IPS DF 19.7 (cell line): ENCODE results near the gene MAGEA10.
"Not testable (repeated sequence)": the region's sequence is repeated elsewhere in the genome, so short reads cannot be mapped to it uniquely, and the experiment has no call there.

Experiments
- DNase-seq: peaks from one replicate; pipeline ENCODE4 v3.0.0-alpha.2; 2013; ENCODE audit warnings: low read depth, low spot score

MAGEA10 gene

GRCh38 chrX:152138388-152138784 is at the start of gene MAGEA10:
MAGEA10 (minus strand) TSS chrX:152138577; CDS start chrX:152135620, 2,957 bp downstream.
- no peak for DNase-seq

- no peak for DNase-seq
Observed at GRCh38 chrX:152177497-152178269, 39.3 kb upstream of the MAGEA10 start.

DNA sequence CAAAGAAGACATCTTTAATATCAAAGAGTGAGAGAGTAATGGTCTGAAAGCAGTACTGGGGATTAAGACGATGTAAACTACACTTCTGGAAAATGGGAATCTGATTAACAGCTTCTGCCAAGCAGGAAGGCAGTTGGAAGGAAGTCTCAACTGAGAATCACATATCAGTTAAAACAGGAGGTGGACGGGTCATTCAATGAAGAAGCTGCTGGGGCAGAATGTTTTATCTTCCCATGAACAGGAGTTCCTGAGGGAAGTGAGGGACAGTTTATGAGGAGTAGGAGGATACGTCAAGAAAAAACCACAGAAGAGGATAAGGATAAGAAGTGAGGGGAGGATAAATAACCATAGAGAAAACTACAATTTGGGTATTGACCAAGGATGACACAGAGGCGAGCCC is 38.7 kb upstream of the MAGEA10 start:
- no peak for DNase-seq

- DNase-seq = not testable (repeated sequence)
Observed at GRCh38 chrX:152175892-152176291, 37.5 kb upstream of the MAGEA10 start.

DNA sequence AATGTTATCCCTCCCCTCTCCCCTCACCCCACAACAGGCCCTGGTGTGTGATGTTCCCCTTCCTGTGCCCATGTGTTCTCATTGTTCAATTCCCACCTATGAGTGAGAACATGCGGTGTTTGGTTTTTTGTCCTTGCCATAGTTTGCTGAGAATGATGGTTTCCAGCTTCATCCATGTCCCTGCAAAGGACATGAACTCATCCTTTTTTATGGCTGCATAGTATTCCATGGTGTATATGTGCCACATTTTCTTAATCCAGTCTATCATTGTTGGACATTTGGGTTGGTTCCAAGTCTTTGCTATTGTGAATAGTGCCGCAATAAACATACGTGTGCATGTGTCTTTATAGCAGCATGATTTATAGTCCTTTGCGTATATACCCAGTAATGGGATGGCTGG is 35.5 kb upstream of the MAGEA10 start:
- DNase-seq = not testable (repeated sequence)

DNA sequence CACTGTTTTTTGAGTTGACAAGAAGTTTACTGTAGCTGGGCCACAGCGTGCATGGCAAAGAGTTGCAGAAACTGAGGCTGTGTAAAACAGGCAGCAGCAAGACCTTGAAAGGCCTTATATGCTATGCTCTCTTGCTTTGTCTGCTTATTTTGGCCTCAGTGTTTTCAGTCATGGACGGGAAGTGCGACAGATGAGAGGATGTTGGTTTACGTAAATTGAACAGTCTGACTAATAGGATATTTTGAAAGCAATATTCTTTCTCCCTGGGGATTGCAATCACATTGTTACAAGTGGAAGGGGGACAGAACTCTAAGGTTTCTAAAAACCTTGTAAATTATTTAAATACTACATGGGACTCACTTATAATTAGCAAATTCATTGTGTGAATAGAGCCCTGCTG is 32.2 kb upstream of the MAGEA10 start:
- no peak for DNase-seq

GRCh38 chrX:152165033-152165743 is 26.8 kb upstream of the MAGEA10 start:
- no peak for DNase-seq

GRCh38 chrX:152157042-152157441 is 18.7 kb upstream of the MAGEA10 start:
- DNase-seq = no peak

- DNase-seq = no peak
Observed at GRCh38 chrX:152155766-152156310, 17.5 kb upstream of the MAGEA10 start.

- no peak for DNase-seq
Observed at GRCh38 chrX:152154050-152154449, 15.7 kb upstream of the MAGEA10 start.

- no peak for DNase-seq
Observed at GRCh38 chrX:152151256-152151655, 12.9 kb upstream of the MAGEA10 start.

DNA sequence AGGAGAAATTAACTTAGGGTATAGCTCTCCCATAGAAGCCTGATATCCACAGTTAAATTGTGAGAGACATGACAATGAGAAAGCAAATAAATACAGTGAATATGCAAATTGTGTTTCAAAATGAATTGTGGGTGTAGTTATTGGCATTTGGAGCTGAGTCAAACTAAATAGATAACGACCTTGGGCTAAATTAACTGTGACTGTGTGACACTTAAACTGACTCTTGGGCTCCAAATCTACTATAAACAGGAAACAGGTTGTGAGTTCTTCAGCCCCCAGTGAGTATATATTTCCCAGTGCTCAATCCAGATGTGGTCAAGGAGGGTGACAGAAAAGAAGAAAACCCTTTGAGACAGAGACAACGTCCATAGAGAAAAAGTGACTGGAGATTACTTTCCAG is 11.3 kb upstream of the MAGEA10 start:
- no peak for DNase-seq

DNA sequence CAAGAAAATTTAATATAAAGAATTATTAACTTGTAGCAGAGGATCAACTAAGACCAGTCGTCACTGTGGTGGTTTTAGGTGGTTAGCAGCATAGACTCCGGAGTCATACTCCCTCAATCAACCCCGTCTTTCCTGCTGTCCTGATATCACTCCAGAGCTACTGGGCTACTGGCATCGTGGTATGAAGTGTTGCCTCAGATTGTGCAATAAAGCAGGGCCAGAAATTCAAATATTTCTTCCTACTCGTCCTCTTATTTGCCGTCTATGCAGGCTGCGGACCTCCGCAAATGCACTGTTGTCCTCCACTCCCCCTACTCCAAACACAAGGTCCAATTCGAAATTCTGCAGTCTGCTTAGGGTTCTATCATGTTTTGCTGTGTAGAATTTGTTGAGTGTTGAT is 1.2 kb upstream of the MAGEA10 start:
- no peak for DNase-seq

DNA sequence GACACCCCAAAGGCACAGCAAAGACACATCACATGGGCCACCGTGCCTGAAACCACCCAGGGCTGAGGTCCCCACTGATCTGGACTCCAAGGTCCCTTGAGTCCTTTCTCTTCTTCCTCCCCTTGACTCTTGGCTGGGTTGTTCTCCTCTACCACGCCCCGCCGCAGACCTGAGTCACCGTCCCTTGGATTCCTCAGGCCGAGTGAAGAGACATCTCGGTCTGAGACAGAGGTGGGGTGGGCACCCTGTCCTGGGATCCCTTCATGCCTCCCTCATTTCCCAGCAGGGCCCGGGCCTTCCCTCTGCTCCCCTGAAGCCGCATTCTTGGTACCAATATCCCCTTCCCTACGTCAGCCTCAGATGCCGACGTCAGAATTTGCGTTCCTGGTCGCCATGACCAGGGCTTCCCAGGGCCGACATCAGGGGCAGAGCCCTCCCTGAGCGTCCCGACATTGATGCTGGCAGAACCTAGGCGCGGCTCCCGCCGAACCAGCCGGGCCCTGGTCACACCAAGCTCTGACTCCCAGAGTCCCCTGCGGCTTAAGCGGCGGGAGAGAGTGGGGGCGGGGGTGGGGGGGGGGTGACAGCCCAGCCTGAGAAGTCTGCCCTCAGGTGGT is 498 bp downstream of the MAGEA10 start:
- DNase-seq = no peak

DNA sequence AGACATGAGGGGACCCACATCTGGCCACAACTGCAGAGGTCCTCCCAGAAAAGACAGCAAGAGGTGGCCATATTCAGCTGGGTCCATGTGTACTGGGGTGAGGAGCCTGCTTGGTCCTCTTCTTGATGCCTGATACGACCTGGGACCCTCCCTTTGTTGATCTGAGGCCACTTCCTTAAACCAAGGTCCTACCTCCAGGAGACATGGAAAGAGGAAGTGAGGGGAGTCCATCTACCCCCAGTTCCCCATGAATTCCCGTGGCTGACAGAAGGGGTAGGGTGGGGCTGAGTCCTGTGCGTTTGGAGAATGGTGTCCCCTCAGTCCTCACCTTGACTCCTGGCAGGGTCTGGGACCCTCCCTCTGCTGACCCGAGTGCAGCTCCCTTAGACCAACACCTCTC is 2.1 kb downstream of the MAGEA10 start:
- no peak for DNase-seq

GRCh38 chrX:152131525-152131924 is 6.9 kb downstream of the MAGEA10 start:
- no peak for DNase-seq

DNA sequence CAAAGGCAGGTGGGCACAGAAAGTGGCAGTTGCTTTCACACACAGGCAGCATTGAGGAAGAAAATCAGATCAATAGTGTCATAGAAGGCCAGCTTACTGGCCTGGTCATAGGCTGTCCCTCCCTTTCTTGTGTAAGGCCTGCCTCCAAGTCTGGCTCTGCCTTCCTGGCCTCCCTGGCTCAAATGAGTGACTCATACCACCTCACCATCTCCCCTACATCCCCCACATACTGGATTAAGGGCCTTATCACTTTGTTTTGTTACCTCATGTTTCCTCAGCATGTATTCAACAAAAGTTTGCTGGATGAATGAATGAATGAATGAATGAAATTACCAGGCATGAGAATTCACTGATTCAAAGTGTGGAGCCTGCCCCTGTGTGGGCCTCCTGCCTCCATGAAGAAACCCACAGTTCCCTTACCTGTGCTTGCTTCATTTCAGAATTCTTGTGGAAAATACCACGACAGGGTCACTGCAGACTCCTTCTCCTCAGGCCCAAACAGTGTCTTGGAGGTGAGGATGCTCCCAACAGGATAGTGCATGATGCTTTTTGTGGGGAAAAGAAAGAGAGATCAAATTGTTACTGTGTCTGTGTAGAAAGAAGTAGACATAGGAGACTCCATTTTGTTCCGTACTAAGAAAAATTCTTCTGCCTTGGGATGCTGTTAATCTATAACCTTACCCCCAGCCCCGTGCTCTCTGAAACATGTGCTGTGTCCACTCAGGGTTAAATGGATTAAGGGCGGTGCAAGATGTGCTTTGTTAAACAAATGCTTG is 9.1 kb downstream of the MAGEA10 start:
- DNase-seq = not testable (repeated sequence)

DNA sequence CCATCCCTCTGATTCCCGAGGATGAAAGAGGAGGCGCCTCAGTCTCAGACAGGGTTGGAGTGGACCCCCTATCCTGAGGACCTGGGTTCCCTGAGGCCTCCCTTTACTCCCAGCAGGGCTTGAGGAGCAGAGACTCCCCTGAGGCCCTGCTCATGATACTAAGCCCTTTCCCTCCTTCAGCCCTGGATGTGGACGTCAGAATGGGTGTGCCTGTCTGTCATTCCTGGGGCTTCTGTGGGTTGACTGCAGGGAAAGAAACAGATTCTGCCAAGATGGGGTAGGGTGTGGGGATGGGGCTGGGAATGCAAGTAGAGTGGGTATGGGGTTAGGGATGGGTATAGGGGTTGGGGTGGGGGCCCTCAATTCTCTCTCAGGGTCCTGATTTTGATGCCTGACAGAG is 21.1 kb downstream of the MAGEA10 start:
- DNase-seq = no peak

DNA sequence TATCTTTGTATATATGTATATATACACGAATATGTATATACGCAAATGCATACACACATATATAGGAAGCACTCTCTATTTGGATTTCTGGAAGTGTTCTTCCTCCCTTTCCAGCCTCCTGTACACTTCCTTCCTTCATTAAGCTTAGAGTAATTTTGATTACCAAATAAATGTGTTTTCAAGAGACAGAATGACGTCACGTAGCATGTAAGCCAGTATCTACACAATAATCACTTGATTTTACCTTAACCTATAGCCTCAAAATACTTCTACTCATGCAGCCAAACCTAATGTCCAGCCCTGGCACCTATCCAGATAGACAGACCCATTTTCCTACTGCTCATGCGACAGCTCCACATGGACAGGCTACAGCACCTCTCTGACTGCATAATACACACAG is 29.9 kb downstream of the MAGEA10 start:
- no peak for DNase-seq

DNA sequence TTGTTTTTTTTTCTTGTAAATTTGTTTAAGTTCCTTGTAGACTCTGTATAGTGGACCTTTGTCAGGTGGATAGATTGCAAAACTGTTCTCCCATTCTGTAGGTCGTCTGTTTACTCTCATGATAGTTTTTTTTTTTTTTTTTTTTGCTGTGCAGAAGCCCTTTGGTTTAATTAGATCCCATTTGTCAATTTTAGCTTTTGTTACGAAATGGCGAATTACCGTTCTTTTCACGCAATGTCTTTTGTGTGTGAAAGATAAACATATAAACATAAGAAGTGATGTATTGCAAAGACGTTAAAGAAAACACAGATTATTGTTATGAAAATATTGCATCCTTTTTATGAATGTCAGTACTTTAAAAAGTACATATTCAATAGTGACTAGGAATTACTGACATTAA is 34.5 kb downstream of the MAGEA10 start:
- DNase-seq = no peak

GRCh38 chrX:152086141-152086540 is 52.2 kb downstream of the MAGEA10 start:
- no peak for DNase-seq
